Duodenal mucosa (tissue), 2 donors: ENCODE measurements around the gene NEK11.
"Not testable (repeated sequence)": the region's sequence is repeated elsewhere in the genome, so short reads cannot be mapped to it uniquely, and the experiment has no call there.

Source experiments
- H3K27ac ChIP-seq: one replicate; pipeline ENCODE4 v1.7.0; 2013; ENCODE audit warnings: low read depth, low read length
- H3K27me3 ChIP-seq, 2 donors: one replicate each; pipeline ENCODE4 v1.7.0; 2013; ENCODE audit warnings: low read length in 2 of 2, control low read depth in 1 of 2; ENCODE audit not compliant: insufficient read depth in 2 of 2, control insufficient read depth in 1 of 2
- H3K36me3 ChIP-seq, 2 donors: one replicate each; pipeline ENCODE4 v1.7.0; 2013; ENCODE audit warnings: low read length in 2 of 2, control low read depth in 1 of 2; ENCODE audit not compliant: insufficient read depth in 2 of 2, control insufficient read depth in 1 of 2
- H3K4me1 ChIP-seq, 2 donors: one replicate each; pipeline ENCODE4 v1.7.0; 2013; ENCODE audit warnings: low read length in 2 of 2, control low read depth in 1 of 2; ENCODE audit not compliant: insufficient read depth in 2 of 2, control insufficient read depth in 1 of 2
- H3K4me3 ChIP-seq, 2 donors: one replicate each; pipeline ENCODE4 v1.7.0; 2013; ENCODE audit warnings: low read length in 2 of 2, low read depth in 1 of 2
- H3K9ac ChIP-seq, 2 donors: one replicate each; pipeline ENCODE4 v1.7.0; 2013; ENCODE audit warnings: low read length in 2 of 2, low read depth in 1 of 2
- H3K9me3 ChIP-seq, 2 donors: one replicate each; pipeline ENCODE4 v1.7.0; 2013; ENCODE audit warnings: low read length in 2 of 2, control low read depth in 1 of 2; ENCODE audit not compliant: control insufficient read depth in 1 of 2

NEK11 gene

DNA sequence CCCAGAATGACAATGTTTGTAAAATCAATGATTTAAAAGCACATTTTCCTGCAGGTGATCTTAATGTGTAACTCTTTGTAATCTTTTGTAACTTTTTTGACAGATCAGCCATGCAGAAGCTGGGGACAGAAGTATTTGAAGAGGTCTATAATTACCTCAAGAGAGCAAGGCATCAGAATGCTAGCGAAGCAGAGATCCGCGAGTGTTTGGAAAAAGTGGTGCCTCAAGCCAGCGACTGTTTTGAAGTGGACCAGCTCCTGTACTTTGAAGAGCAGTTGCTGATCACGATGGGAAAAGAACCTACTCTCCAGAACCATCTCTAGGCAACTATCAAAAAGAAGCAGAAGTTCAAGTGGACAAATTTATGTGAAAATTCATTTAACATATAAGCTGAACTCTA is 322.8 kb downstream of the NEK11 start:
- H3K9me3 ChIP-seq: no peaks in the 10 kb centered on the region
- no peaks in the 10 kb centered on the region for H3K4me1 ChIP-seq
- H3K27ac ChIP-seq: no peak overlapping the region
- H3K27me3 ChIP-seq: no peaks in the 10 kb centered on the region
- no peak overlapping the region for H3K4me3 ChIP-seq
- H3K9ac ChIP-seq: no peak overlapping the region
- no peaks in the 10 kb centered on the region for H3K36me3 ChIP-seq

DNA sequence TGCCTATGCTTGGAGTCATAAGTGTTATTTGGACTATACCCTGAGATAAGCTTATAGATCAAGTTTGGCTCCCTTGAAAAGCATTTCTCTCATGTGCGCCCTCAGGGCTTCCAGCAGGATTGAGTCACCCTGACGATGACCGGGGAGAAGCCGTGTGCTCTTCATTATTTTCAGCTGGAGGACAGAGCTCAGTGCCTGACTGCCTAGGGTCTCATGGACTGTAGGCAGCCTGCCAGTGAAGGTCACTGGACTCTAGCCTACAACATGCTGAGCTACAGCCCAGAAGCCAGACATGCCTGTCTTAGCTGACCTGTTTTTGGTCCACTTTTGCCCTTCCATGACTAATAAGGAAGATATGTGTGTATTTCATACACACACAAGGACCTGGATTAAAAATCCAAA is 323.3 kb downstream of the NEK11 start:
- no peak overlapping the region for H3K9ac ChIP-seq
- no peak overlapping the region for H3K4me3 ChIP-seq
- no peaks in the 10 kb centered on the region for H3K4me1 ChIP-seq
- H3K27ac ChIP-seq: no peak overlapping the region
- no peaks in the 10 kb centered on the region for H3K27me3 ChIP-seq
- no peaks in the 10 kb centered on the region for H3K9me3 ChIP-seq
- no peaks in the 10 kb centered on the region for H3K36me3 ChIP-seq

DNA sequence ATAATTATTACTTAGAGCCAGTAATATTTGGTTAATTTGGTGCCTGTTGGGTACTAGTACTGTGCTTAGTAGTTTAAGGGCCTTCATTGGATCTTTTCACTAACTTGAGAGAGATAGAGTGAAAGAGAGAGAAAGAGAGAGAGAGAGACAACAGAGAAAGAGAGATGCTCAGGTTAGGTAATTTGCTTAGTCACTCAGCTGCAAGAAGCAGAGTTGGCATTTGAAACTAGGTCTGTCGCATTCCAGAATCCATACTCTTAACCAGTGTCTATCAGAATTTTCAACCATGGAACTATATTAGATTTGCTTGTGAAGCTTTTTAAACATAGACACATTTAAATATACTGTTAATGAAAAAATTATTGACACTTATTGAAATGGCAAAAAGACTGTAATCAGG is 323.8 kb downstream of the NEK11 start:
- Histone ChIP-seq H3K36me3 (no peaks in the 10 kb centered on the region), H3K27ac (no peak overlapping the region), H3K4me3 (no peak overlapping the region), H3K9ac (no peak overlapping the region), H3K4me1 (no peaks in the 10 kb centered on the region), H3K9me3 (no peaks in the 10 kb centered on the region), H3K27me3 (no peaks in the 10 kb centered on the region)

DNA sequence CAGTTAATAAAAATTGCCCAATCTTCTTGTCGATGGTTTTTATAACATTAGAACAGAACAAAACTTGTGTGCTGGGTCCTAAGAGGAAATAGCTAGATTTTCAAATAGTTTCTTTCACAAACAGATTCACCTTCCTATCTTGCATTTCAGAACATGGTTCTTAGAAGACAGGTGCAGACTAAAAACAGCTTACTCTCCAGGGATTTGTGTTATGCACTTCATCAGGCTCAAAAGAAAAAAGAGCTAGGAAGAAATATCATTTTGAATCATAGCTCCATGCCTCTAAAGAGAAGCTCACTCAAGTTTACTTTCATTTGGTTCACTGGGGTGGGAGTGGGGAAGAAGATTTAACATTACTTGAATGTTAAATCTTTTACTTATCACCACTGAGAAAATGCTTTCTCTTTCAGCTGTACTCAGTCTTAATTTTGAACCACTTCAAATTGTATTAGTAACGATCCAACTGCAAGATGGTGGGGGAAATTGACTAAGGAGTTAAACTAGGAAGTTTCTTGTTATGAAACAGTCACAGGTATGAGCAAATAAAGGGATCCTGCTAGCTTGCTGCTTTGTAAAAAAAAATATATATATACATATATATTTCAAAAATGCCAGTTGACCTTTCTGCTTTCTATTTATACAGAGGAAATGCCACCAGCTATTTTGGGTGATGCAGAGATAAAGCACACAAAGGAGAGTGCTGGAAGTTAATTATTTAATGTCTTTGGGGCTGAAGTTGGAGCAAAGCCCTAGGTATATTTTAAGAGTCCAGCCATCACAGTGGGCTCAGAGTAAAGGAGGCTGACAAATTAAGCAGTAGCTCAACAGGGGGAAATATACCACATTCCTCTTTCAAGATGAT is 326.6 kb downstream of the NEK11 start:
- H3K4me1 ChIP-seq: no peaks in the 10 kb centered on the region
- H3K4me3 ChIP-seq: no peak overlapping the region
- no peak overlapping the region for H3K27ac ChIP-seq
- no peaks in the 10 kb centered on the region for H3K9me3 ChIP-seq
- no peaks in the 10 kb centered on the region for H3K27me3 ChIP-seq
- H3K36me3 ChIP-seq: no peaks in the 10 kb centered on the region
- no peak overlapping the region for H3K9ac ChIP-seq

DNA sequence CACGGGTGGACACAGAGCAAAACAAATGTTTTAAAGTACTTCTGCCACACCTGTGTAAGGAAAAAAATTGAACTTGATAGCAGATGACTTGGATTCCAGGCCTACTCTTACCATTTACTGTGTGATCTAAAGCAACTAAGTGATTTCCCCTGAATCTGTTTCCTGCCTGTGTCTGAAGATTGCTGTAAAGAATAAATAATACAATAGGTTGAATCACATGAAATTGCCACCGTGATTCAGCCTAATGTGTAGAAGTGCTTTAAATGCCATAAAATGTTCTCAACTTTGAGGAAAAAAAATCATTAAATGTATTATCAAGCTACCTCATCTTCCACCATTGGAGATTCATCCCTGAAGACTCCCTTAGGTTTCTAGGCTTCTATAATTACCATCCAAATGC is 327.3 kb downstream of the NEK11 start:
- H3K4me3 ChIP-seq: no peak overlapping the region
- H3K27me3 ChIP-seq: no peaks in the 10 kb centered on the region
- no peaks in the 10 kb centered on the region for H3K36me3 ChIP-seq
- no peak overlapping the region for H3K9ac ChIP-seq
- no peak overlapping the region for H3K27ac ChIP-seq
- H3K4me1 ChIP-seq: no peaks in the 10 kb centered on the region
- no peaks in the 10 kb centered on the region for H3K9me3 ChIP-seq

DNA sequence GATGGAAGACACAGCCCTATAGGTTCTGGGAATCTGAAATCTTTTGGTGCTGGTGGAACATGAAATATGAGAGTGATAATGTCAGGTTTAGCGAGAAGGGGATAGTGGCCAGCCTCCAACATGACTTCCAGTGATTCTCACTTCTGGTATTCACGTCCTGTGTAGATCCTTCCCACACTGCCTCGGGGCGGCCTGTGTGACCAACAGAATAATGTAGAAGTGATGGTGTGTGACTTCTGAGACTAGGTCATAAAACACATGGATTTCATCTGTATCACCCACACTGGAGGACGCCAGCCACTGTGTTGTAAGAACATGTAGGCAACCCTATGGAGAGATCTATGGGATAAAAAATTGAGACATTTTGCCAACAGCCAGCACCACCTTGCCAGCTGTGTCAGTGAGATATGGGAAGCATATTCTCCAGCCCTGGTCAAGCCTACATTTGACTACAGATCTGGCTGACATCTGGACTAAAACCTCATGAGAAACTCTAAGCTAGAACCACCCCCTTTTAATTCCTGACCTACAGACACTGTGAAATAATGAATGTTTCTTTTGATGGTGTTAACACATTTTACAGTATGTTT is 329.4 kb downstream of the NEK11 start:
- Histone ChIP-seq H3K27me3 (no peaks in the 10 kb centered on the region), H3K4me1 (no peaks in the 10 kb centered on the region), H3K36me3 (no peaks in the 10 kb centered on the region), H3K9ac (no peak overlapping the region), H3K4me3 (no peak overlapping the region), H3K9me3 (no peaks in the 10 kb centered on the region), H3K27ac (no peak overlapping the region)

DNA sequence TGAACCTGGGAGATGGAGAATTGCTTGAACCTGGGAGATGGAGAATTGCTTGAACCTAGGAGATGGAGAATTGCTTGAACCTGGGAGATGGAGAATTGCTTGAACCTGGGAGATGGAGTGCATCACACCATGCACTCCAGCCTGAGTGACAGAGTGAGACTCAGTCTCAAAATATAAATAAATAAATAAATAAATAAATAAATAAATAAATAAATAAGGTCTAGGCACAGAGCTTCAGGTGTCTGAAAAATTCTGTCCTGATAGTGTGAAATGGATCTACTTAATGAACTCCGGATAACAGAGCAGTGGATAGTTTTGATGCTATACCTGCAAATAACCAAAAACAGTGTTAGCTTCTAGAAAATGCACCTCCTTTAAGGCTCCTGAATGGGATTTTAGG is 330.6 kb downstream of the NEK11 start:
- H3K27me3 ChIP-seq: no peaks in the 10 kb centered on the region
- H3K9ac ChIP-seq: no peak overlapping the region
- H3K4me1 ChIP-seq: peaks cover 1 to 4% of the 10 kb centered on the region in 2 donors
- no peak overlapping the region for H3K27ac ChIP-seq
- H3K36me3 ChIP-seq: no peaks in the 10 kb centered on the region
- no peaks in the 10 kb centered on the region for H3K9me3 ChIP-seq
- H3K4me3 ChIP-seq: no peak overlapping the region

DNA sequence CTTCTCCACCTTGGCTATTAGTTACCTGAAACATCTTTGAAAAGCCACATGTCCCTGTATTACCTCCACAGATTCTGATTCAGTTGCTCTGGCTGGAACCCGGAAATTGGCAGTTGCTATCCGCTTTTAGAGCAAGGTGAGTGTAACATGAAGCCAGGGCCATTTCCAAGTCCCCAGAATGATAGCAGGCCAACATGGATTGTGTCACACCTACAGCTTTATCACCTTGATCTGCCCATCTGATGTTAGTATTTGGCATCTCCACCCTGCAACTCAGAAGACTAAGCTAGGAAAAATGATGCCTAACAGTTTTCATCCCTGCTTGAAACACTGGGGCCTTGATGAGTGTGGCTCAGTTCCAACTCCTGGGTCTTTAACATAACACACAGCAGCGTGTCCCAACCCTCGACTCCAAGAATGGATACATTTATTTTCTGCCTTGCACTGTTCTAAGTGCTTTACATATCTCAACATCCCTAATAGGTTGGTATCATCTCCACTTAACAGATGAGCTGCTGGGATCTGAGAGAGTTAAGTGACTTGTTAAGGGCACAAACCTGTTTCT is 333.6 kb downstream of the NEK11 start:
- no peak overlapping the region for H3K9ac ChIP-seq
- no peaks in the 10 kb centered on the region for H3K36me3 ChIP-seq
- no peak overlapping the region for H3K4me3 ChIP-seq
- H3K9me3 ChIP-seq: no peaks in the 10 kb centered on the region
- H3K27me3 ChIP-seq: no peaks in the 10 kb centered on the region
- no peak overlapping the region for H3K27ac ChIP-seq
- peaks cover 14 to 21% of the 10 kb centered on the region in 2 donors for H3K4me1 ChIP-seq

DNA sequence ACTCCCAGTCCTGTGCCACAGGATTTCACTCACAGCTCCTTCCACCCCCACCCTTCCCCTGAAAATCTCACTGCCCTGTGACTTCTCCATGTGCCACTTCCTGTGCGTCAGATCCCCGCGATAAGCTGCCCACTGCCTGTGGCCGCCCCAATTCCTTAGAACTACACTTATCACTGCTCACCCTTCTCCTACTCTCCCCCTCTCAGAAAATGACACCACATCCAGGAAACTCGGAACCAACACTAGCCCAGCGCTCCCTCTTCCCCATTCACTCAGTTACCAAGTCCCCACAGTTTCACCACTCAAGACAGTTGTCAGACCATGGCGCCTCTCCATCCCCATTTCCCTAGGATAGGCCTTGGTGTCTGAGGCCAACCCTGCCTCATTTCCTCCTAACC is 334.4 kb downstream of the NEK11 start:
- Histone ChIP-seq H3K4me3 (peak overlapping the region; percentile 77 to 86), H3K4me1 (peaks cover 14 to 21% of the 10 kb centered on the region in 2 donors), H3K9ac (peak overlapping the region in 1 of 2 donors; percentile 34)
- not testable (repeated sequence) for H3K27me3 ChIP-seq, H3K36me3 ChIP-seq, H3K27ac ChIP-seq, H3K9me3 ChIP-seq
